ENCODE results near the gene CNTN1.

CNTN1 gene

DNA sequence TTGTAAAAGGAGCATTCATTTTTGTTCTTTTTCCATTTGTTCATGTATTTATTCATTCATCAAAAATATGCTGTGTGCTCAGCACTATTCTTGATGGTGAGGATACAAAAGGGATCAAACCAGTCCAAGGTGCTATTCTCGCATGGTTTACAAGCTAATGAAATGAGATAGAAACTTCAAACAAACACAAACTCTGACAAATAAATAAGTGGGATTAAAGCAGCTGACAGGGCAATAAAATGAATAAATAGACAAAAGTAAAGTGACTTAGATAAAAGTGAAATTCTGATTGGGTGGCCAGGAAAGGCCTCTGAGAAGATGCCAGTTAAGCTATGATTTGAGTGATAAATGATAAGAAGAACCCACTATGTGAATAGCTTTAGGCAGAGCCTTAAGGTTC, 333.9 kb downstream of the CNTN1 start:
- Histone ChIP-seq H3K9me3 (no peaks in the 10 kb centered on the region), H3K27ac (no peak overlapping the region), H3K27me3 (no peaks in the 10 kb centered on the region), H3K36me3 (no peaks in the 10 kb centered on the region), H3K4me3 (ENCODE audit: low read depth in 1 of 2, low read length in 1 of 2) (no peak overlapping the region), H3K4me1 (ENCODE audit: control insufficient read depth in 1 of 2, insufficient read depth in 1 of 2, low read depth in 1 of 2, low read length in 1 of 2) (no peaks in the 10 kb centered on the region)
- TF ChIP-seq CTCF (IDR thresholded peaks at IDR 0.05): no peak

DNA sequence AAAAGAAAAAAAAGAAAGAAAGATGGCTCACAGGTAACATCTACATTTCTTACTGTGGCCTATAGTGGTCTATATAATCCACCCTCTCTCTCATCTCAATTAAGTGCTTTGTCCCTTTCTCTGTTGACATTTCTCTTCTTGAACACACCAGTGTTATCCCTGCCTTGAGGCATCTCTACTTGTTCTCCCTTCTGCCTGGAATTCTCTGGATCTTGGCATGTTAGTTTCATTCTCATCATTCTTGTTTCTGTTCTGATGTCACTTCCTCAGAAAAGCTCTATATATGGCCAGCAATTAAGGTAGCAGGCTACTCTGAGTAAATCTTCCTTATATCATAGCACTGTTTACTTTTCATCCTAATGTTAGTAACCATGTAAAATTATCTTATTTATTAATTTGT, 340.1 kb downstream of the CNTN1 start:
- no peaks in the 10 kb centered on the region for H3K9me3 ChIP-seq

DNA sequence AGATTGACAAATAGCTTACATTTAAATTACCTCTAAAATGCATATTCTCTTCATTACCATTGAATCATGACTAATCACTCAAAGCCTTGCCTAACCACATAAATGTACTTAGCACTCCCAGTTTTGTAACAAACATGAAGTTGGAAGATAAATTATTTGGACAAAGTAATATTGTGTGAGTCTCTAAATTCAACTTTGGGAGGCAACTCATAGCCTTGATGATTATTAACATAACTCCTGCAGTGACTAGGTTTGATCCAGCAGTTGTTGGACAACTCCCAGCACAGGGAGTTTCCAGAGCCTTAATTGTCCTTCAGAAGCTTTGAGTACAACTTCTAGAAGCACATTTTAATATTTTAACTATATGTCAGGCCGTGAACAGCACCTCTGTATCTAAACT, 342.4 kb downstream of the CNTN1 start:
- Histone ChIP-seq H3K9me3 (no peaks in the 10 kb centered on the region), H3K36me3 (no peaks in the 10 kb centered on the region), H3K4me3 (ENCODE audit: low read depth in 1 of 2, low read length in 1 of 2) (no peak overlapping the region), H3K27me3 (no peaks in the 10 kb centered on the region), H3K4me1 (ENCODE audit: control insufficient read depth in 1 of 2, insufficient read depth in 1 of 2, low read depth in 1 of 2, low read length in 1 of 2) (no peaks in the 10 kb centered on the region), H3K27ac (no peak overlapping the region)
- TF ChIP-seq CTCF (IDR thresholded peaks at IDR 0.05): no peak

More for the DNA sequence above, 340.1 kb downstream of the CNTN1 start:
- Histone ChIP-seq H3K36me3 (no peaks in the 10 kb centered on the region), H3K27ac (no peak overlapping the region), H3K4me3 (ENCODE audit: low read depth in 1 of 2, low read length in 1 of 2) (no peak overlapping the region), H3K4me1 (ENCODE audit: control insufficient read depth in 1 of 2, insufficient read depth in 1 of 2, low read depth in 1 of 2, low read length in 1 of 2) (no peaks in the 10 kb centered on the region), H3K27me3 (no peaks in the 10 kb centered on the region)
- no peak for TF ChIP-seq CTCF (IDR thresholded peaks at IDR 0.05)

GRCh38 chr12:41039461-41039860, 347.2 kb downstream of the CNTN1 start:
- Histone ChIP-seq H3K36me3 (no peaks in the 10 kb centered on the region), H3K9me3 (no peaks in the 10 kb centered on the region), H3K4me3 (ENCODE audit: low read depth in 1 of 2, low read length in 1 of 2) (no peak overlapping the region), H3K27me3 (no peaks in the 10 kb centered on the region), H3K27ac (no peak overlapping the region), H3K4me1 (ENCODE audit: control insufficient read depth in 1 of 2, insufficient read depth in 1 of 2, low read depth in 1 of 2, low read length in 1 of 2) (no peaks in the 10 kb centered on the region)
- TF ChIP-seq CTCF (IDR thresholded peaks at IDR 0.05): no peak

DNA sequence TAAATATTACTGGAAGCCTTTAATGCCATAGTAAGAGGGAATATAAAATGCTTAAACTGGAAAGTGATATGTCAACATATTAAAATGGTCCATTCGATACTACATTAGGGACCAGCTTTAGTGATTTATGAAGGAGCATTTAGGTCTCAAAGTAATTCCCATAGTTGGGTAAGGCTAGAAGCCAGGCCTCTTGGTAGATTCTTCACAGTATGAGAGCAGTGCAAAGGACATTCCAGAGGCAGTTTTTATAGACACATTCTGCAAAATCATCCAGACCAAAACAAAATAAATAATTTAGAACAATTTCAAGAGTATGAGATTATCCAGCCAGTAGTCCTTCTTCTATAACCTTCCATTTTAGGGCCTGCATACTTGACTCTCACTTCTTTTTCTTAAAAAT, 353.3 kb downstream of the CNTN1 start:
- Histone ChIP-seq H3K9me3 (no peaks in the 10 kb centered on the region), H3K27ac (no peak overlapping the region), H3K4me1 (ENCODE audit: control insufficient read depth in 1 of 2, insufficient read depth in 1 of 2, low read depth in 1 of 2, low read length in 1 of 2) (no peaks in the 10 kb centered on the region), H3K27me3 (no peaks in the 10 kb centered on the region), H3K36me3 (no peaks in the 10 kb centered on the region), H3K4me3 (ENCODE audit: low read depth in 1 of 2, low read length in 1 of 2) (no peak overlapping the region)
- no peak for TF ChIP-seq CTCF (IDR thresholded peaks at IDR 0.05)

DNA sequence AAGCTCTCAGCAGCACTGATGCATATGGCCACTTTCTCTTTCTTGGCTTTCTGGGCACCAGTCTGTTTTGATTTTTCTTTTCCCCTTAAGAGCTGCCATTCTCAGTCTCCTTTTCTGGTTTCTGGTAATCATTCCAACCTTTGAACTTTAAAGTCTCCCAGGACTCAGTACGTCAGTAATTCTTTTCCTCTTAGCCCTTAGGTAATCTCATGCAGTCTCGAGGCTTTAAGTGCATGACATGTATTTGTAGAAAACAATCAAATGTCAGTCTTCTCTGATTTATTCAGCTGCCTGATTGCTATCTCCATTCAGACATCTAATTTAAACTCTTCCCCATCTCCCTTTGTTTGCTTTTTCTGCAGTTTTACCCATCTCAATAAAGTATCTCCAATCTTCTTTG, 356.8 kb downstream of the CNTN1 start:
- Histone ChIP-seq H3K9me3 (no peaks in the 10 kb centered on the region), H3K4me3 (ENCODE audit: low read depth in 1 of 2, low read length in 1 of 2) (no peak overlapping the region), H3K4me1 (ENCODE audit: control insufficient read depth in 1 of 2, insufficient read depth in 1 of 2, low read depth in 1 of 2, low read length in 1 of 2) (no peaks in the 10 kb centered on the region), H3K27me3 (no peaks in the 10 kb centered on the region), H3K27ac (no peak overlapping the region), H3K36me3 (no peaks in the 10 kb centered on the region)
- no peak for TF ChIP-seq CTCF (IDR thresholded peaks at IDR 0.05)

Measured in neutrophil (primary cell).